Measurements from ENCODE around the gene DKK3.

DKK3 gene

GRCh38 chr11:12008790-12009616 lies 577 bp upstream of the DKK3 start:
- no peak for TF ChIP-seq CTCF (IDR thresholded peaks at IDR 0.05)
- H3K27ac ChIP-seq = peak overlapping the region; percentile 84 to 89
- H3K4me3 ChIP-seq = peak overlapping the region; percentile 76
- peak; percentile 85 for DNase-seq (ENCODE audit: low spot score)

DNA sequence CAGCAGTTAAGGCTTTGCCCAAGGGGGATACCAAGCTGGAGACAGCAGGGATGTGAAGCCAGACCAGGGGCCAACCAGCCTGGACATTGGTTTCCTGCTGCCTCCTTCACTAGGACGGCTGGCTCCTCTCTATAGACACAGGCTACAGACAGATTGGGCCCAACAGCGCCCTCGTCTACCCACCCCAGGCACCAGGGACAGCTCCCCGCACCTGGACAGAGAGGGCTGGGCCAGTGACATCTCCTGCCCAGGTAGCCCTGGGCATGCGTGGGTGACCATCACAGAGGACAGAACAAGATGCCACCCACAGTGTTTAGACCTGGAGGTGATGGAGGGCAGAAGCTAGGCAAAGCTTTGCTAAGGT lies 1.2 kb downstream of the DKK3 start:
- TF ChIP-seq CTCF (IDR thresholded peaks at IDR 0.05) = no peak
- Histone ChIP-seq H3K27ac (peak overlapping the region; percentile 84 to 89), H3K4me3 (peak overlapping the region; percentile 76)
- no peak for DNase-seq (ENCODE audit: low spot score)

DNA sequence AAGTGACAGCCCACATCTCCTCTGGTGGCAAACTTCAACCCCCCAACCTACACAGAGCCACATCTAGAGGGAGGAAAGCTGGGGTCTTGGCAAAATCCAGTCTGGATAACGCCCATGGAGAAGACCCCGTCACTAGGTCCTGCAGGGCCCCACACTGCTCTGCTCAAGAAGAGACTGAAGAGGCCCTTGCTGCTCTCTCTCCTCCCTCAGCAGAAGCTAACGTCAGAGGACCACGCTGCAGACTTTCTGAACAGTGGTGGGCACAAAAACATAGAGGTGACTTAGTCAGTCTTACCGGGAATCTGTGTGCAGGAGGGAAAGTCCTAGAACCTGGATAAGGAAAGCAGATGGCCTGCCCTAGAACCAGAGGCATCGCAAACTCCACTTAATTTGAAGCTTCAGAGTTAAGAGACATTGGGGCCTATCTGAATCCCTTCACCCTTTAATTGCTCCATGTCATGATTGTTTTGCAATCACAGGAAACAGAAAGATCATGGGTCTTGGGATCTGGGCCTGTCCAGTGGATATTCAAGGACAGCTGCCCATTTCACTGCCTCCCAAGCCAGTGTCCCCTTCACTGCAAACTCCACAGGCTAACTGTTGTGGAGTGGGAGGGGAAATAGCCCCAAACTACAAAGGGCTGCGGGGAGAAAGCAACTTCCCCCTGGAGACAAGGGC lies 1.7 kb downstream of the DKK3 start:
- no peak for TF ChIP-seq CTCF (IDR thresholded peaks at IDR 0.05)
- Histone ChIP-seq H3K4me3 (peak overlapping the region; percentile 76), H3K27ac (peak overlapping the region in 1 of 2 donors; percentile 89)
- no peak for DNase-seq (ENCODE audit: low spot score)

GRCh38 chr11:12005476-12005875 lies 3.0 kb downstream of the DKK3 start:
- Histone ChIP-seq H3K4me3 (peak overlapping the region; percentile 5), H3K27ac (peak overlapping the region; percentile 11 to 27)
- TF ChIP-seq CTCF (IDR thresholded peaks at IDR 0.05) = no peak
- no peak for DNase-seq (ENCODE audit: low spot score)

GRCh38 chr11:12005061-12005460 lies 3.4 kb downstream of the DKK3 start:
- no peak for DNase-seq (ENCODE audit: low spot score)
- Histone ChIP-seq H3K4me3 (peak overlapping the region; percentile 5), H3K27ac (peak overlapping the region; percentile 11 to 27)
- no peak for TF ChIP-seq CTCF (IDR thresholded peaks at IDR 0.05)

GRCh38 chr11:12003815-12004214 lies 4.6 kb downstream of the DKK3 start:
- Histone ChIP-seq H3K27ac (peak overlapping the region in 1 of 2 donors; percentile 27), H3K4me3 (no peak overlapping the region)
- no peak for DNase-seq (ENCODE audit: low spot score)
- no peak for TF ChIP-seq CTCF (IDR thresholded peaks at IDR 0.05)
